Progenitor cell of endocrine pancreas (in vitro differentiated cells): ENCODE data around the gene PTGIS. TPM values are rescaled to one million over a fixed set of nuclear protein-coding genes. Genes with fewer than 3 reads are reported as not detected.

Source experiments
- DNase-seq: peaks from one replicate; pipeline ENCODE4 v3.0.0; 2021; ENCODE audit warnings: low spot score; ENCODE audit not compliant: unreplicated experiment
- H3K27ac Mint-ChIP-seq: 2 replicates; pipeline ENCODE4 v1.8.0; 2021; ENCODE audit warnings: mild to moderate bottlenecking, moderate library complexity, mixed read lengths
- H3K27me3 Mint-ChIP-seq: 2 replicates; pipeline ENCODE4 v1.8.0; 2021; ENCODE audit warnings: mixed read lengths
- H3K36me3 Mint-ChIP-seq: 2 replicates; pipeline ENCODE4 v1.8.0; 2022; ENCODE audit warnings: mixed read lengths; ENCODE audit not compliant: insufficient read depth
- H3K4me1 Mint-ChIP-seq: 2 replicates; pipeline ENCODE4 v1.8.0; 2021; ENCODE audit warnings: low read depth, mixed read lengths
- H3K4me3 Mint-ChIP-seq: 2 replicates; pipeline ENCODE4 v1.8.0; 2021; ENCODE audit warnings: low read depth, mild to moderate bottlenecking, moderate library complexity, mixed read lengths
- H3K9me3 Mint-ChIP-seq: 2 replicates; pipeline ENCODE4 v1.8.0; 2021; ENCODE audit warnings: low read depth, mixed read lengths
- CTCF ChIP-seq: fragments of 200-600 bp; sonication (generic); IDR thresholded peaks from one replicate; pipeline ENCODE4 v1.5.0; 2021; ENCODE audit warnings: antibody characterized with exemption, mild to moderate bottlenecking; ENCODE audit not compliant: unreplicated experiment
- total RNA-seq: library from RNA; stranded (reverse); gene quantifications from 2 replicates; pipeline ENCODE4 v1.2.1, GENCODE V29; 2021

The PTGIS gene
- total RNA-seq, 1 donor from 2014 or later = 19.3 TPM

DNA sequence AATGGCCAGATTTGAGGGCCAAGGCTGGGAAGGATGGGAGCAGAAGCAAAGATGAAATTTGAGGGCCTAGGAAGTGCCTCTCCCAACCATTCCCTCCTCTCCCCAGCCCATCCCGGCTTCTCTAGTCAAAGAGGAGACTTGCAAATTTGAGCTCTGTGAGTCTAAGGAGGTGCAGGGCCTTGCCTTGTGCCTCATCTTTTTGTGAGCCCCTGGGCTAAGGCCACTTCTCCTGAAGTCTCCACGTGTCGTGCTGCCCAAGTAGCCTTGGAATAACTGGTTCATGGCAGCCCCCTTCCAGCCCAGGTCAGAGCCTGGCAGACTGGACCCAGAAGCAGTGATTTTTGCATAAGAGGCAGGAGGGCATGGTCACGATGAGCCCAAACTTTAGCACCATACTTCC is 6.7 kb downstream of the PTGIS start:
- no peak for DNase-seq
- Mint-ChIP-seq H3K36me3 (peaks cover 13% of the 10 kb centered on the region), H3K27ac (no peak overlapping the region), H3K4me3 (no peak overlapping the region), H3K4me1 (peaks cover 4% of the 10 kb centered on the region), H3K9me3 (peaks cover 5% of the 10 kb centered on the region), H3K27me3 (no peaks in the 10 kb centered on the region)
- TF ChIP-seq CTCF = no peak

GRCh38 chr20:49560646-49561045 is 7.3 kb downstream of the PTGIS start:
- no peak for TF ChIP-seq CTCF
- Mint-ChIP-seq H3K4me1 (peaks cover 2% of the 10 kb centered on the region), H3K9me3 (peaks cover 7% of the 10 kb centered on the region), H3K36me3 (peaks cover 15% of the 10 kb centered on the region), H3K27me3 (no peaks in the 10 kb centered on the region), H3K27ac (no peak overlapping the region), H3K4me3 (no peak overlapping the region)
- no peak for DNase-seq

DNA sequence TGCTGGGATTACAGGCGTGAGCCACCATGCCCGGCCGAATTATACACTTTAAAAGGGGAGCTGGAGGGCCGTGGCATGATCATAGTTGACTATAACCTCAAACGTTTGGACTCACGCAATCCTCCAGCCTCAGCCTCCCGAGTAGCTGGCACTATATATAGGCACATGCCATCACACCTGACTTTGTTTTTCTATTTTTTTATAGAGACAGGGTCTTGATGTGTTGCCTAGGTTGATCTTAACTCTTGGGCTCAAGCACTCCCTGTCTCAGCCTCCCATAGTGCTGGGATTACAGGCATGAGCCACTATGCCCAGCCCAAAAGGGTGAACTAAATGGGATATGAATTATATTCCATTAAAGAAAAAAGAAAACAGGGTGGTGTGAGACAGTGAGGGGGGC is 7.8 kb downstream of the PTGIS start:
- Mint-ChIP-seq H3K4me3 (no peak overlapping the region), H3K4me1 (peaks cover 2% of the 10 kb centered on the region), H3K27me3 (no peaks in the 10 kb centered on the region), H3K9me3 (peaks cover 8% of the 10 kb centered on the region), H3K27ac (no peak overlapping the region), H3K36me3 (peaks cover 16% of the 10 kb centered on the region)
- no peak for DNase-seq
- TF ChIP-seq CTCF = no peak

GRCh38 chr20:49559411-49560081 is 8.4 kb downstream of the PTGIS start:
- no peak overlapping the region for H3K27ac Mint-ChIP-seq
- no peak overlapping the region for H3K4me3 Mint-ChIP-seq
- H3K36me3 Mint-ChIP-seq = peaks cover 16% of the 10 kb centered on the region
- H3K9me3 Mint-ChIP-seq = peaks cover 8% of the 10 kb centered on the region
- TF ChIP-seq CTCF = no peak
- no peaks in the 10 kb centered on the region for H3K27me3 Mint-ChIP-seq
- no peak for DNase-seq
- H3K4me1 Mint-ChIP-seq = peaks cover 2% of the 10 kb centered on the region

DNA sequence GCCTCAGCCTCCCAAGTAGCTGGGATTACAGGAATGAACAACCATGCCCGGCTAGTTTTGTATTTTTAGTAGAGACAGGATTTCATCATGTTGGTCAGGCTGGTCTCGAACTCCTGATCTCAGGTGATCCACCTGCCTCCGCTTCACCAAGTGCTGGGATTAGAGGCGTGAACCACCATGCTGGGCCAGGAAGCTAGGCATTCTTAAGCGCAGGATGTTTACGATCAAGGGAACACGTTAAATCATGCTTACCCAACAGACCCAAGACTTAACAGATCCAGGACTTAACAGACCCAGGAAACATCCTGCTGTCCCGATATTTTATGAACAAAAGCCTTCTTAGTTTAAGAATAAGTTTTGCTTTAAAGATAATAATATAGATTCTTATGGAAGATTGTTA is 9.1 kb downstream of the PTGIS start:
- Mint-ChIP-seq H3K36me3 (peaks cover 18% of the 10 kb centered on the region), H3K4me3 (no peak overlapping the region), H3K27me3 (no peaks in the 10 kb centered on the region), H3K9me3 (peaks cover 8% of the 10 kb centered on the region), H3K27ac (no peak overlapping the region), H3K4me1 (peaks cover 2% of the 10 kb centered on the region)
- no peak for TF ChIP-seq CTCF
- DNase-seq = no peak
